Psoas muscle (tissue), 8 donors: Measurements from ENCODE around the gene SNX19. TPM values are rescaled to one million over a fixed set of nuclear protein-coding genes. Genes with fewer than 3 reads are reported as not detected.
"Not testable (repeated sequence)": the region's sequence is repeated elsewhere in the genome, so short reads cannot be mapped to it uniquely, and the experiment has no call there.

Experiments used
- ATAC-seq, 4 donors: fragments of 200-7000 bp; cut with Tn5 transposase; one replicate each; pipeline ENCODE4 v1.9.1; 2020; ENCODE audit warnings: moderate library complexity in 3 of 4, mild to moderate bottlenecking in 2 of 4
- DNase-seq, 2 donors: peaks; one replicate each; pipeline ENCODE4 v3.0.0-alpha.2; 2020
- H3K27ac ChIP-seq: fragments of 200-600 bp; one replicate; pipeline ENCODE4 v1.8.0; 2022
- H3K27me3 ChIP-seq, 3 donors: fragments of 200-600 bp in 1 of 3; one replicate each; pipeline versions ENCODE4 v1.6.1 to v1.8.0; 2013 to 2022; ENCODE audit warnings: low read length in 2 of 3, mild to moderate bottlenecking in 2 of 3, moderate library complexity in 1 of 3; ENCODE audit not compliant: insufficient read depth in 3 of 3
- H3K36me3 ChIP-seq, 2 donors: fragments of 200-600 bp in 1 of 2; one replicate each; pipeline versions ENCODE4 v1.6.1 to v1.8.0; 2013 to 2022; ENCODE audit warnings: low read depth in 1 of 2, mild to moderate bottlenecking in 1 of 2, moderate library complexity in 1 of 2; ENCODE audit not compliant: insufficient read depth in 1 of 2
- H3K4me1 ChIP-seq: fragments of 200-600 bp; one replicate; pipeline ENCODE4 v1.8.0; 2022
- H3K4me3 ChIP-seq: fragments of 200-600 bp; one replicate; pipeline ENCODE4 v1.8.0; 2022; ENCODE audit warnings: mild to moderate bottlenecking
- H3K9me3 ChIP-seq: fragments of 200-600 bp; one replicate; pipeline ENCODE4 v1.8.0; 2022
- WGBS, 3 donors: extraction: QIAGEN DNeasy Blood & Tissue Kit; methylation state at CpG; one replicate each; pipeline versions ENCODE4 v1.1.6 to v1.1.7; 2013; 5-methylcytosine and 5-hydroxymethylcytosine counted together
- intact Hi-C, 2 donors: fragments of 100-400 bp; cut with DNase I; formaldehyde crosslinking; loops; one replicate each; pipeline versions ENCODE4 v1.11.0 to v1.14.2; 2022
- polyA plus RNA-seq, 3 donors: library from polyadenylated mRNA; stranded (reverse); fragments of 200-250 nt; gene quantifications; one replicate each; pipeline ENCODE4 v1.2.3, GENCODE V29; 2013
- total RNA-seq, 4 donors: library from RNA; stranded (reverse); fragmentation: NEBNext Ultra II Directional in 2 of 4; extraction: Animal tissue kit (Norgen Biotek cat#: 25700) in 2 of 4; gene quantifications; one replicate each; pipeline versions ENCODE4 v1.2.1 to v1.2.4, GENCODE V29; 2021 to 2023
- TF ChIP-seq, protein P1 (sequence below): fragments of 200-600 bp; IDR thresholded peaks from one replicate; pipeline ENCODE4 v1.8.0; 2022; ENCODE audit warnings: antibody characterized with exemption
- donor health status: healthy with polysubstance abuse.
- donor health status: DM: no; HTN: no; CAD: no; lungs with moderate emphysema.
- donor health status: Bipolar disorder and iron deficiency.
- donor health status: healthy.
- donor health status: DM: yes; HTN: yes; CAD: no.
- donor health status: DM: no; HTN: no; CAD: no.
- donor health status: DM: no; HTN: no; CAD: no.
- donor health status: DM: yes; HTN: yes; CAD: no.

SNX19 gene
- total and polyA plus RNA-seq, 7 donors = 21.4 to 66.2 (median 36.0) TPM

DNA sequence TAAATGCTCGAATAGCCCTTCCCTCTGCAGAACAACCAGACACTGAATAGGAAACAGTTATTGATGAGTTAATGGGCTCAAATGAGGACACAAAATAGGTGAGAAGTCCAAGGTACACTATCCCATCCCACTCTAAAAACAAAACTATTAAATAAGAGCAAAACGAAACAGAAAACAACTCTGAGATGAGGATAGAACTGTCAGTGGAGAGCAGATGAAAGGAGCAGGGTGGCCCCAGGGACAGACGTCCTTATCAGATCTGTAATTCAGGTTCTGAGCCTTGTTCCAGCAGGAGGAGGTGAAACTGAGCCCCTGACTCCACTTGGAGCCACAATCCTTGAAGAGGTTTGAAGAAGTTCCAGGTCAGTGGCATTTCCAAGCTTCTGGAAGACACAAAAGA is 8.5 kb upstream of the SNX19 start:
- no peaks in the 10 kb centered on the region for H3K4me1 ChIP-seq
- no peak overlapping the region for H3K4me3 ChIP-seq
- TF ChIP-seq, protein P1, sequence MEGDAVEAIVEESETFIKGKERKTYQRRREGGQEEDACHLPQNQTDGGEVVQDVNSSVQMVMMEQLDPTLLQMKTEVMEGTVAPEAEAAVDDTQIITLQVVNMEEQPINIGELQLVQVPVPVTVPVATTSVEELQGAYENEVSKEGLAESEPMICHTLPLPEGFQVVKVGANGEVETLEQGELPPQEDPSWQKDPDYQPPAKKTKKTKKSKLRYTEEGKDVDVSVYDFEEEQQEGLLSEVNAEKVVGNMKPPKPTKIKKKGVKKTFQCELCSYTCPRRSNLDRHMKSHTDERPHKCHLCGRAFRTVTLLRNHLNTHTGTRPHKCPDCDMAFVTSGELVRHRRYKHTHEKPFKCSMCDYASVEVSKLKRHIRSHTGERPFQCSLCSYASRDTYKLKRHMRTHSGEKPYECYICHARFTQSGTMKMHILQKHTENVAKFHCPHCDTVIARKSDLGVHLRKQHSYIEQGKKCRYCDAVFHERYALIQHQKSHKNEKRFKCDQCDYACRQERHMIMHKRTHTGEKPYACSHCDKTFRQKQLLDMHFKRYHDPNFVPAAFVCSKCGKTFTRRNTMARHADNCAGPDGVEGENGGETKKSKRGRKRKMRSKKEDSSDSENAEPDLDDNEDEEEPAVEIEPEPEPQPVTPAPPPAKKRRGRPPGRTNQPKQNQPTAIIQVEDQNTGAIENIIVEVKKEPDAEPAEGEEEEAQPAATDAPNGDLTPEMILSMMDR = no peak
- WGBS, 3 donors = 48 to 56% (median 56%) methylated on average over 3 of the region's 3 CpGs
- H3K27me3 ChIP-seq = no peaks in the 10 kb centered on the region
- ATAC-seq (no peak), DNase-seq (no peak)
- H3K36me3 ChIP-seq = no peaks in the 10 kb centered on the region
- H3K27ac ChIP-seq = no peak overlapping the region
- intact Hi-C loops = loop anchor here (5.0 kb wide), 1 partner anchor 748 kb away; no protein-coding TSS in a partner anchor
- no peaks in the 10 kb centered on the region for H3K9me3 ChIP-seq

DNA sequence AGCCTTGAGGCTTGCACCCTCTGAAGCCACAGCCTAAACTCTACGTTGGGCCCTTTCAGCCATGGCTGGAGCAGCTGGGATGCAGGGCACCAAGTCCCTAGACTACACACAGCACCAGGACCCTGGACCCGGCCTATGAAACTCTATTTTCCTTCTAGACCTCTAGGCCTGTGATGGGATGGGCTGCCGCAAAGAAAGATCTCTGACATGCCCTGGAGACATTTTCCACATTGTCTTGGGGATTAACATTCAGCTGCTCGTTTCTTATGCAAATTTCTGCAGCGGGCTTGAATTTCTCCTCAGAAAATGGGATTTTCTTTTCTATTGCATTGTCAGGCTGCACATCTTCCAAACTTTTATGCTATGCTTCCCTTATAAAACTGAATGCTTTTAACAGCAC is 4.3 kb upstream of the SNX19 start:
- DNase-seq, H3K27me3 ChIP-seq, H3K4me1 ChIP-seq, H3K4me3 ChIP-seq, H3K27ac ChIP-seq, ATAC-seq, H3K36me3 ChIP-seq, H3K9me3 ChIP-seq: not testable (repeated sequence)
- intact Hi-C loops = loop anchor here (5.0 kb wide), 1 partner anchor 752 kb away; no protein-coding TSS in a partner anchor
- 63 to 70% (median 64%) methylated on average over 5 of the region's 5 CpGs for WGBS, 3 donors

DNA sequence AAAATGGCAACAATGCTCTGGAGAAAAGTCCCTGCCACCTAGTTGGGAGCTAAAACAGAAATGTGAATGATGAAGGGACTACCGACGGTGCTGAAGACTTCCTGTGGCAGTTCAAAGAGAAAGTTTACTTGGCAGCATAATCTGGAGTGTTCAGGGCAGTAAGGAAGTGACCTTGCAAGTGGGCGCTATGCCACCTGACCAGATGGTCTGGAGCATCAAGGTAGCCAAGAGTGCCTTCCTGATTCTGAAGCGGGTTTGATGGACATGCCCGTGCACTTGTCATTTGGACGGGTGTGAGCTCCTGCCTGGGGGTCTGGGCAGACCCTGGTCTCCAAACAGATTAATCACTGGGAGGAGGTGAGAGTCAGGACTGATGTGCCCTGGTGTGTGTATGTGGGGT is 1.8 kb upstream of the SNX19 start:
- 49 to 69% (median 59%) methylated on average over 6 of the region's 6 CpGs for WGBS, 3 donors
- H3K4me3 ChIP-seq = no peak overlapping the region
- no peaks in the 10 kb centered on the region for H3K9me3 ChIP-seq
- ATAC-seq (no peak), DNase-seq (no peak)
- no peak overlapping the region for H3K27ac ChIP-seq
- peaks cover 0 to 15% of the 10 kb centered on the region in 2 donors for H3K36me3 ChIP-seq
- intact Hi-C loops = no loop called here
- TF ChIP-seq, protein P1 = no peak
- no peaks in the 10 kb centered on the region for H3K27me3 ChIP-seq
- peaks cover 26% of the 10 kb centered on the region for H3K4me1 ChIP-seq

DNA sequence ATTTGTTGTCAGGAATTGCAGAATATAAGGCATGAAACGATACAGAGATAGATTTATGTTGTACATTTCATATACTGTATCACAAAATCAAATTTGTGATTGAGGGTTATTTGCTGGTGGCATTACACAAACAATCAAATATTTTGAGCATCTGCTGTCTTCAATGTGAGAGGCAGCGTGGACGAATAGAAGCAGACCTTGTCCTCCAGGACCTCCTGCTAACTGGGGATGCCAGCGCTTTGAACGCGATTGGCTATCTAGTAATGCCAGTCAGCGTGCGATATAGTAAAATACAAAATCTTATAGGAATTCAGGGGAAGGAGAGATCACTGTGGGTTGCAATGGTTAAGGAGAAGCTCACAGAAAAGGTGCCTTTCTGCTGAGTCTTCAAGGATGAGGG is 631 bp upstream of the SNX19 start:
- Histone ChIP-seq H3K4me3 (peak overlapping the region; percentile 96), H3K27me3 (no peaks in the 10 kb centered on the region), H3K36me3 (peaks cover 5 to 27% of the 10 kb centered on the region in 2 donors), H3K4me1 (peaks cover 37% of the 10 kb centered on the region), H3K9me3 (no peaks in the 10 kb centered on the region), H3K27ac (peak overlapping the region; percentile 93)
- ATAC-seq (no peak), DNase-seq (no peak)
- TF ChIP-seq, protein P1 = no peak
- intact Hi-C loops = no loop called here
- 48 to 66% (median 51%) methylated on average over 8 of the region's 8 CpGs for whole genome bisulfite sequencing, 3 donors

DNA sequence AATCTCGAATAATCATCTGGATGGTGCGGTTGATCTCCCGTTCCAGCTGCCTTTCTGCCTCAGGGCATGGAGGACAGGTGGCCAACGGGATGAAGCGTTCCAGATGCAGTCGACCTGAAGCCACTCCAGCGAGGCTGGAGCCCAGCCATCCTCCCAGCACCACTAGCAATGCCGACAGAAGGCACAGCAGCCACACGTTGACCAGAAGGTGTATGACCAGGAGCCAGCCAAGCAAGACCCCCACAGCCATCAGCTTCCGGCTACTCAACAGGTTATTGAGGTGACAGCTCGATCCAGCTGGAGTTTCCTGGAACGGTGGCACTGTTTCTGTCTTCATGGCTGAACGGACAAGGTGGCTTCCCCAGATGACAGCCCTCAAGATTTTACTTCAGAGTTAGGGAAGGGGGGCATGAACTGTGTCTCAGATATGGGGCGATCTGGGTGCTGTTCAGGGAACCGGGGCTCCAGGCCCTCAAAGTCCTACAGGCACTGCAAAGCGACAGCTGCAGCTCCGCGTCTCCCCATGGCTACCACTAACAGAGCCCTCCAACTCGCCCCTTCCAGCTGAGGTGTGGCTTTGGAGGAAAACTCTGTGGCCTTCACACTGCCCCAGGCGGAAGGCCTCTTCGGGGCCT is 559 bp downstream of the SNX19 start:
- peak in 1 of 4 donors; percentile 9 for ATAC-seq
- TF ChIP-seq, protein P1 = no peak
- Histone ChIP-seq H3K4me1 (peaks cover 37% of the 10 kb centered on the region), H3K27ac (peak overlapping the region; percentile 93), H3K9me3 (no peaks in the 10 kb centered on the region), H3K36me3 (peaks cover 5 to 39% of the 10 kb centered on the region in 2 donors), H3K4me3 (peak overlapping the region; percentile 96), H3K27me3 (no peaks in the 10 kb centered on the region)
- 13 to 21% (median 17%) methylated on average over 21 of the region's 21 CpGs for WGBS, 3 donors
- DNase-seq = peak in 1 of 2 donors; percentile 50
- intact Hi-C loops = no loop called here
